Stimulated activated CD8-positive, alpha-beta memory T cell treated with anti-CD3 and anti-CD28 coated beads, Interleukin-7, amount 100 ng/mL, for 48 hours (primary cell): ENCODE results near the gene MMP25.

Experiments
- DNase-seq, 2 donors: peaks; one replicate each; pipeline ENCODE4 v3.0.0-alpha.2; 2020; ENCODE audit warnings: low read depth in 1 of 2; ENCODE audit errors: extremely low read depth in 1 of 2

MMP25 gene

DNA sequence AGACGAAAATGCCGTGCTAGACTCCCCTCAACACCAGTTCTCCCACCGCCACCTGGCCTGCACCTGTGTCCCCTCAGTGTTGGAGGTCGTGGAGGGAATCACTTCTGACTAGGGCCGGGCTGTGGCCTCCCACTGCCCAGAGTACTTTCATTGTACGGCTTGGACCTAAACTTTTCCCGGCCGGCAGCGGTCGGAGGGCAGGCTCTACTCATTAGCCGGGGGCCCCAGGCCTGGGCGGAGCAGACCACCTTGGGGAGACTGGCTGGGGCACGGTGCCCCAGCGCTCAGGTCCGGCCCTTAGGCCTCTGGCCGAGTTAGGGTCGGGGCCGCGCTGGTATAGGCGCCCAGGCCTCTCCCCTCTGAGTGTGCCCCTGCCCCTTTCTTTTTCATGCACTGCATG lies 29.0 kb upstream of the MMP25 start:
- DNase-seq, result no peak

DNA sequence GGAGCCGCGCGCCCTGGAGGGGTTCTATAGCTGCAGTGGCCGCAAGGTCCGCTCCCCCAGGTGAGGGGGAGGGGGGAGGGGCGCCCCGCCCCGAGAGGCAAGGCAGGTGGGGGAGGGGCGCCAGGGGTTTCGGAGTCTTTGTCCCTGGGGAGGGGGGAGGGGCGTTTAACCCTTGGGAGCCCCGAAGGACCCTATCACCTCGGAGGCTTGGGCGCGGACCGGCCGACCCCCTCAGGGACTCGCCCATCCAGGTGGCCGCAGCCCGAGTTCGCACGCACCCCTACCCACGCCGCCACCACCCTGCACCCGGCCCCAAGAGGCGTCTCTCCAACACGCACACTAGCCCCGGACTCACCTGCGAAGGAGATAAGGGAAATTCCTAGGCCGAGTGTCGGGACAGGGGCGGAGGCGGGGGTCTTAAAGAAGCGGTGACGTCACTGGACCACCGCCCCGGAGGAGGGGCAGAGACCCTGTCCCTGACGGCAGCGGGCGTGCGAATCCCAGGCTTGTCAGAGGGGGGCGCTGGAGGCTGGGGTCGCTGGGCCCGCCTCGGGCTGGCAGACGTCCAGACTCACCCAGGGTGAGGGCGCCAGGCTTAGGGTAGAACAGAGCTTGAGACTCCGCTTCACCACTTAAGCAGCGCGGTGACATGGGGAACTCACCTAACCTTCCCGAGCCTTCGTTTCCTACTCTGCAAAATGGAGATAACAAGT lies 28.4 kb upstream of the MMP25 start, which contains the start of gene CLDN6:
Gene CLDN6 (minus strand): TSS at position 390 of the 713 bp plus-strand sequence. CDS start 2,162 bp downstream, outside the sequence.
- no peak for DNase-seq

DNA sequence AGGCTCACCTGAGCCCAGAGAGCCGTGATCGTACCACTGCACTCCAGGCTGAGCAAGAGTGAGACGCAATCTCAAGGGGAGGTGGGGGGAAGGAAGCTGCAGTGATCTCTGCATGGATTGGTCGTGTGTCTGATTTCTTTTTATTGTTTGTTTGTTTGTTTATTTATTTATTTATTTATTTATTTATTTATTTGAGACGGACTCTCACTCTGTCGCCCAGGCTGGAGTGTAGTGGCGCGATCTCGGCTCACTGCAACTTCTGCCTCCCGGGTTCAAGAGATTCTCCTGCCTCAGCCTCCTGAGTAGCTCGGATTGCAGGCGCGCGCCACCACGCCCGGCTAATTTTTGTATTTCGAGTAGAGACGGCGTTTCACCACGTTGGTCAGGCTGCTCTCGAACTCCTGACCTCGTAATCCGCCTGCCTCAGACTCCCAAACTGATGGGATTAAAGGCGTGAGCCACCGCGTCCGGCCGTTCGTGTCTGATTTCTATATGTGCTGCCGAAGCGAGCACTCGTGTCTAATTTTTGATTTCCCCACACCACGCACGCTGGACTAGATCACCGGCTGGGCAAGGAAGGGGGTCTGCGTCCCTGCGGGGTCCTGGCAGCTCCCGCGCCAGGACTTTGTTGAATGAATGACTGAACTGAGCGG lies 26.6 kb upstream of the MMP25 start:
- DNase-seq, result no peak

DNA sequence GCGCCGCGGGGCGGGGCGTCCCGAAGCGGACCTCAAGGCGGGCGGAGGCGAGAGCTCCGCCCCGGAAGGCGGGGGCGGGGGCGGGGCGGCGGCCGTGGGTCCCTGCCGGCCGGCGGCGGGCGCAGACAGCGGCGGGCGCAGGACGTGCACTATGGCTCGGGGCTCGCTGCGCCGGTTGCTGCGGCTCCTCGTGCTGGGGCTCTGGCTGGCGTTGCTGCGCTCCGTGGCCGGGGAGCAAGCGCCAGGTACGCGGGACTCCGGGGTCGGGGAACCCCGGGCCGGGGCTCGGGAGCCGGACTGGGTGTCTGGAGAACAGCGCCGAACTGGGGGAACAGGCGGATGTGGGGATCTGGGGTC lies 26.1 kb upstream of the MMP25 start, which contains the start of gene TNFRSF12A:
Gene TNFRSF12A (plus strand): TSS at position 122 of the 357 bp plus-strand sequence. CDS start 30 bp downstream, at position 152.
- no peak for DNase-seq

DNA sequence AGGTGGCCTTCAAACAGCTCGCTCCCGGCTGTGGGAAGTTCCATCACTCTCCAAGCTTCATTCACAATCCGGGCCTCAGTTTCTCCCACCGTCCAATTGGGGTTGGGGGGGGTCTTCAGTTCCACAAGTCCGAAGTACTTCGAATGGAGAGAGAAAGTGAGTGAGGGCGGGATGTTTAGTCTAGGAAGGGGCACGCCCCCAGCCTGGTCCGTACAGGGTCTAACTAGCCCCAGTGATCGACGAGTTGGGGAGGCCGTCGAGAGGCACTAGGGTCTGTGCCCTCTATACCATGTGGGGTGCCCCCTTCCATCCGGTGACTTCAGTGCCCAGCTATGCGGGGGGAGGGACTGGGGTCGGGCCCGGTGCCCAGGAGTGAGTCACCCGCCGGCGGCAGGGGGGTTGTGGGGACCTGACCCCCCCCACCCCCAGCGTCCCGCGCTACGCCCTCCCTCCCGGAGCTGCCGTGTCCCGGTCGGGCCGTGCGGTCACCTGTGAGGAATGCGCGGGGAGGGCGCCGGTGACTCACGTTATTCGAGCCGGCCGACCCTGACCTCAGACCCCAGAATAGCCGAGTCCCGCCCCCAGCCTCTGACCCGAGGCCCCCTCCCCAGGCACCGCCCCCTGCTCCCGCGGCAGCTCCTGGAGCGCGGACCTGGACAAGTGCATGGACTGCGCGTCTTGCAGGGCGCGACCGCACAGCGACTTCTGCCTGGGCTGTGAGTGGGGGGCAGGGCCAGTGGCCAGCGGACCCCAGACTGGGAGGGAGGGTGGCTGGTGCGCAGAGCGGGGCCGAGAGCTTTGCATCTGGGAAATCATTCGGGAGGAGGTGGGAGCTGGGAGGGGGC lies 25.5 kb upstream of the MMP25 start:
- DNase-seq, result no peak

DNA sequence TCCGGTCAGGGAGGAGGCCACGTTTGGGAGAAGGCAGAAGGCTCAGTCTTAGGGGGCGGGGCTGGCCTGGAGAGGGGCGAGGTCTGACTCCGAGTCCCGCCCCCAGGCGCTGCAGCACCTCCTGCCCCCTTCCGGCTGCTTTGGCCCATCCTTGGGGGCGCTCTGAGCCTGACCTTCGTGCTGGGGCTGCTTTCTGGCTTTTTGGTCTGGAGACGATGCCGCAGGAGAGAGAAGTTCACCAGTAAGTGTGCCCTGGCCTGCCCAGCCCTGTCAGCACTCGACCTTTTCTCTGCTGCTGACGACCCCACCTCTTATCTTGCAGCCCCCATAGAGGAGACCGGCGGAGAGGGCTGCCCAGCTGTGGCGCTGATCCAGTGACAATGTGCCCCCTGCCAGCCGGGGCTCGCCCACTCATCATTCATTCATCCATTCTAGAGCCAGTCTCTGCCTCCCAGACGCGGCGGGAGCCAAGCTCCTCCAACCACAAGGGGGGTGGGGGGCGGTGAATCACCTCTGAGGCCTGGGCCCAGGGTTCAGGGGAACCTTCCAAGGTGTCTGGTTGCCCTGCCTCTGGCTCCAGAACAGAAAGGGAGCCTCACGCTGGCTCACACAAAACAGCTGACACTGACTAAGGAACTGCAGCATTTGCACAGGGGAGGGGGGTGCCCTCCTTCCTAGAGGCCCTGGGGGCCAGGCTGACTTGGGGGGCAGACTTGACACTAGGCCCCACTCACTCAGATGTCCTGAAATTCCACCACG lies 24.7 kb upstream of the MMP25 start:
- peak; percentile 67 to 91 for DNase-seq

DNA sequence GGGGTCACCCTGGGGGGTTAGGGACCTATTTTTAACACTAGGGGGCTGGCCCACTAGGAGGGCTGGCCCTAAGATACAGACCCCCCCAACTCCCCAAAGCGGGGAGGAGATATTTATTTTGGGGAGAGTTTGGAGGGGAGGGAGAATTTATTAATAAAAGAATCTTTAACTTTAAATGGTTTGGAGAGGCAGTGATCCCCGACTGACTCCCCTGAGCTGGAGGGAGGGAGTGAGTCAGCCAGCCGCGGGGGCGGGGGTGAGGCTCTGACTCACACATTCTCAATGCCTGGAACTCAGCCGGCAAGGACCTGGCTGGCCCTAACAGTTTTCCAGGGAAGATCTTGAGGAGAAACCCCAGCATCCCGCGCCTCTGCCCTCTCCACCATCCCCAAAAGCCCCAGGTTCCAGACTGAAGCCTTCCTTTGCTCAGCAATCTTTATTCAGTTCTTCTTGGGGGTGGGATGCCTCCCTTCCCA lies 24.1 kb upstream of the MMP25 start:
- DNase-seq, result peak; percentile 71 to 83

DNA sequence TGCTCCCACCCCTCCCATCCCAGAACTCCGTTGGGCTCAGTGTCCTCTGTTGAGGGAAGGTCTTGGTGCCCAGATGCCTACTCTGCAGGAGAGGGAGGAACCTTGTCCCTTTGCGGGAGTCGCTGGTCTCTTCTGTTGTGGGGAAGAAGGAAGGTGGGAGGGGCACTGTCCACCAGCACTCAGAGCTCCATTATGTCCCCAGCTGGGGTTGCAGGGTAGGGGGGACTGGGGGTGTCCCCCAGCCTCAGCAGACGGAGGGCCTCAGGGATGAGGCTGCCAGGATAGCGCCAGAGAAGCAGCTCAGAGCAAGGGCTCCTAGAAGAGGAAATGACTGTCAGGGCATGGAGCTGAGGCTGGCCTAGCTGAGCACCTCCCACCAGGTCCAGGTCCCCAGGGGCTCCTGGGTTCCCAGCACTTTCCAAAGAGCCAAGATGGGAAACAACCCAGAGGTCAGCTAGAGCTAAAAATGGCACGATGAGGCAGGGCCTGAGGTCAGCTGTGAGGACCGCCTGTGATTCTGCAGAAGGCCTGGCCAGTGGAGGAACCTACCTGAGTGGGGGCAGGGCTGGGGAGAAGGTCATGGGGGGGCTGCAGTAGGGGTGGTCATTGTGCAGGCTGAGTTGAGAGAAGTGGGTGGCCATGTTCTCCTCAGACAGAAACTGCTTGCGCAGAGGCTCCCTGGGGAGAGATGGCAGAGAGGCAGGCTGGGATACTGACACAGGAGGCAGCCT lies 23.5 kb upstream of the MMP25 start:
- DNase-seq, result no peak

DNA sequence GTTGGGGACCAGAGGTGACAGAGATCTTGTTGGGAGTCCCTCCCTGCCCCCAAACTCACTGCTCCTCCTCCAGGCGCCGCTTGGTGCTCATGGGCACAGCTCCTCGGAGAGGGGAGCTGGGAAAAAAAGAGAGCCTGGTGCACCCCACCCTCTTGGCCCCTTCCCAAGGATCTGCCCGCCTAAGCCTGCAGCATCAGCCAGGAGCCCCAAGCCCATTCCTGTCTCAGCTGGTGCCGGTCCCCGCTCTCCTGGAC lies 23.0 kb upstream of the MMP25 start:
- DNase-seq, result no peak

DNA sequence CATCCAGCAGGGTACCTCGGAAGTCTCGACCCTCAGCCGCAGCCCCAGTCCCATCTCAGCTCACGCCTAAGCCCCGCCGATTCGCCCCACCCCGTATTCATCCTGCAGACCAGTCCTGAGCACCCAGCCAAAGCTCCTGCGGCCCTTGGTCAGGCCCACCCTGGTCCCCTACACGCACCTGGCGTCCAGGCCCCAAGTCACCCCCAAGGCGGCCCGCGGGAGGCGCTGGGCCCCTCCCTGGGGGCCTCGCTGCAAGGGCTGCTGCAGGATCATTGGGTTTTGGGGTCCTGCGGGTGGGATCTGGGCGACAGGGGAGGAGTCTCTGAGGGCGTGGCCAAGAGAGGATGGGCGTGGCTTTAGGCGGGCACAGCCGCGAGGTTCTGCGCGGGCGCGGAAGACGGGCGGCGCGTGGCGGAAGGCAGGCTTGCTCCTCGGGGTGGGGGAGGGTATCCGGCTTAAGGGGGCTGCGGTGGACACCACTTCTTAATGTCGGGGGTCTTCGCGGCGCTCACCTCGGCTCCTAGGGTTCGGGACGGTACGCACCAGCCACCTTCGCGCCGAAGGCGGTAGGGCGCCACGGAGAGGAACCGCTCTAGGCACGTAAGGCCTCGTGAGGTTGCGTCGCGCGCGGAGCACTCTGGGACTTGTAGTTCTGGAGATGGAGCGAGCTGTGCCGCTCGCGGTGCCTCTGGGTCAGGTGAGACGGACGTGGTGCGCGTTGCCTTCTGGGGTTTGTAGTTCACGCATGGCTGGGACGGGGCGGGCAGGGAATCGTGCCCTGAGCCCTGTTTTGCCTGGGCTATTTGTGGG lies 22.5 kb upstream of the MMP25 start, which contains the start of the genes HCFC1R1 and THOC6:
Gene HCFC1R1 (minus strand): TSS at position 274 of the 810 bp plus-strand sequence. CDS start 1 bp downstream, at position 273.
Gene THOC6 (plus strand): TSS at position 367 of the 810 bp plus-strand sequence. CDS start 292 bp downstream, at position 659.
- peak; percentile 85 to 95 for DNase-seq

DNA sequence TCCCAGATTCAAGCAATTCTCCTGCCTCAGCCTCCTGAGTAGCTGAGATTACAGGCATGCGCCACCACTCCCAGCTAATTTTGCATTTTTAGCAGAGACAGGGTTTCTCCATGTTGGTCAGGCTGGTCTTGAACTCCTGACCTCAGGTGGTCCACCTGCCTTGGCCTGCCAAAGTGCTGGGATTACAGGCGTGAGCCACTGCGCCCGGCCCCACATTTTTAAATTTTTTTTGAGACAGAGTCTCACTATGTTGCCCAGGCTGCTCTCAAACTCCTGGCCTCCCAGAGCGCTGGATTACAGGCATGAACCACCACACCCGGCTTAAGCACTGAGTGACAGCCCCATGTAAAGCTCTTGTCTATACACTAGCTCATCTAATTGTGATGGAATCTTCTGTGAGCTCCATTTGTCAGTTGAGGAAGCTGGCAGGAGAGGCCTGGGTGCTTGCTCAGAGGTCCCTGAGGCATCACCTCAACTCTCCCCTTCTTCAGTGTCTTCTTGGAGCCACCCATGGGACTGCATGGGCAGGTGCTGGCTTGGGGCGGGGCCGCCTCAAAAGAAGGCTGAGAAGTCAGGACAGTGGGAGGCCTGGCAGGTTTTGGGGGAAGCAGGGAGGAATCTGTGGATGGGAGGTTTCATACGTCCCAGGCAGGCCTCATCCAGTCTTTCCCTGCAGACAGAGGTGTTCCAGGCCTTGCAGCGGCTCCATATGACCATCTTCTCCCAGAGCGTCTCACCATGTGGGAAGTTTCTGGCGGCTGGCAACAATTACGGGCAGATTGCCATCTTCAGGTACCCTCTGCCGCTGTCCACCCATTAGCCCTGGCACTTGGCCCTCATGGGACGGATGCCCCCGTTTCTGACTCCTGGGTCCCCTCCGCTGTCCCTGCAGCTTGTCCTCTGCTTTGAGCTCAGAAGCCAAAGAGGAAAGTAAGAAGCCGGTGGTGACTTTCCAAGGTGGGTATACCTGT lies 21.0 kb upstream of the MMP25 start:
- DNase-seq, result no peak

DNA sequence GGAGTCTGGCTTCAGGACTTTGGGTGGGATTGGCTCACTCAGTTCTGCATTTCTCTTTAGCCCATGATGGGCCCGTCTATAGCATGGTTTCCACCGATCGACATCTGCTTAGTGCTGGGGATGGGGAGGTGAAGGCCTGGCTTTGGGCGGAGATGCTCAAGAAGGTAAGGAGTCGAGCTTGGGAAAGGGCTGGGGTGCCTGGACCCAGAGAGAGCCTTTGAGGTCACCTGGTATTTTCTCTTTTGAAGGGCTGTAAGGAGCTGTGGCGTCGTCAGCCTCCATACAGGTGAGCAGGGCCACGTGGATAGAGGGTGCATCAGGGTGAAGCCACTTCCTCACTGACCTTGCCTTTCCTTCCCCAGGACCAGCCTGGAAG lies 20.4 kb upstream of the MMP25 start:
- DNase-seq, result no peak

DNA sequence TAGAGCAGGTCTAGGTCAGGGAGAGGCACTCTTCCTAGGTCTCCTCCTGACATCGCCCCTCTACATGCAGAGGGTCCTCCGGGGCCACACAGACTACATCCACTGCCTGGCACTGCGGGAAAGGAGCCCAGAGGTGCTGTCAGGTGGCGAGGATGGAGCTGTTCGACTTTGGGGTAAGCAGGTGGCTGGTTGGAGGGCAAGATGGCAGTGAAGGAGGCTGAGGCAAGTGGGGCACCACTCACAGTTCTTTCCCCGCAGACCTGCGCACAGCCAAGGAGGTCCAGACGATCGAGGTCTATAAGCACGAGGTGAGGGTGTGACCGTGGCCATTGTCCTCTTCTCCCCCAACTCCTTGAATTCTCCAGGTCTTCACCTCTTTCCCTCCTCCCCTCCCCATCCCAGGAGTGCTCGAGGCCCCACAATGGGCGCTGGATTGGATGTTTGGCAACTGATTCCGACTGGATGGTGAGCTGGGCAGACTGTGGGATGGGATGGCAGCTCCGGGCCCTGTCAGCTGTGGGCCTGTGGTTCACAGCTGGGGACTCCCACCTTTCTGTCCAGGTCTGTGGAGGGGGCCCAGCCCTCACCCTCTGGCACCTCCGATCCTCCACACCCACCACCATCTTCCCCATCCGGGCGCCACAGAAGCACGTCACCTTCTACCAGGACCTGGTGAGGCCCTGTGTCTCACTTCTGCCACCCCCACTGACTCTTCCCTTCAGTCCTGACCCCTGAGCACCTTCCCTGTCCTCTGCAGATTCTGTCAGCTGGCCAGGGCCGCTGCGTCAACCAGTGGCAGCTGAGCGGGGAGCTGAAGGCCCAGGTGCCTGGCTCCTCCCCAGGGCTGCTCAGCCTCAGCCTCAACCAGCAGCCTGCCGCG lies 19.5 kb upstream of the MMP25 start:
- DNase-seq, result no peak

DNA sequence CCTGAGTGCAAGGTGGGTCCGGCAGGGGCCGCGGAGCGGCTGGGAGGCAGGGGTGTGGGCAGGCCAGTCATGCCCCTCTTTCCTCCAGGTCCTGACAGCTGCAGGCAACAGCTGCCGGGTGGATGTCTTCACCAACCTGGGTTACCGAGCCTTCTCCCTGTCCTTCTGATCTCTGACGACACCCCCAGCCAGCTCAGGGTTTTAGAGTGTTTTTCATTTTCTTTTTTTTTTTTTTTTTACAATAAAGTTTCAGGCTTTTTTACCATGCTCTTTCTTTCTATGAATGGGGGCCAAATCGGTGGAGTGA lies 18.9 kb upstream of the MMP25 start:
- no peak for DNase-seq

DNA sequence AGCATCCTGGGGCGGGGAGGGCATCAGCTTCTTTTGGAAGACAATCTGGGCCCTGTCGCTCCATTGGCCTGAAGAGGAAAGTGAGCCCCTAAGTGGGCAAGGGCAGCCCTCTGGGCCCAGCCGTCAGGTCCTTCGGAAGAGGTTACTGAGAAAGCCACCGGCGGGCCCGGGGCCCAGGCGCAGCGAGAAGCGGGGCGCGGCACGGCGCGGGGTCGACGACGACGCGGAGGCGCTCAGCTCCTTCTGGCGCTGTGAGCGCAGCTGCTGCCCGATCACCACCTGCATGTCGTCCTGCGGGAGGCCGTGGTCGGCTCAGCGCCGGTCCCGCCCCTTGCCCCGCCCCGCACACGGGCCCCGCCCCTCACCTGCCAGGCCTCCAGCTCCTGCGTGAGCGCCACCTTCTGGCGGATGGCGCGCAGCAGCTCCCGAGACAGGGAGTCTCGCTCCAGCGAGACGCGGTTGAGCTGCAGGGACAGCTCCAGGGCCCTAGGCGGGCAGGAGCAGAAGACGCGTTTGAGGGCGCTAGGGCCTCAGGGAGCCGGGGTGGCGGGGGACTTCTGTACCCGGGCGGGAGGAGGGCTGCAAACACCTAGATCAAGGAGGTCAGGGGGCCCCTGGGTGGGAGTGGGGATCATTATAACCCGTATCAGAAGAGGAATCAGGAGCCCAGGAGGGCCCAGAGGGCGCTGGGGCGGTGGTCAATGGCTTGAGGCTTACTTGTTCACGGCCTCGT lies 18.2 kb upstream of the MMP25 start:
- peak; percentile 75 to 80 for DNase-seq

DNA sequence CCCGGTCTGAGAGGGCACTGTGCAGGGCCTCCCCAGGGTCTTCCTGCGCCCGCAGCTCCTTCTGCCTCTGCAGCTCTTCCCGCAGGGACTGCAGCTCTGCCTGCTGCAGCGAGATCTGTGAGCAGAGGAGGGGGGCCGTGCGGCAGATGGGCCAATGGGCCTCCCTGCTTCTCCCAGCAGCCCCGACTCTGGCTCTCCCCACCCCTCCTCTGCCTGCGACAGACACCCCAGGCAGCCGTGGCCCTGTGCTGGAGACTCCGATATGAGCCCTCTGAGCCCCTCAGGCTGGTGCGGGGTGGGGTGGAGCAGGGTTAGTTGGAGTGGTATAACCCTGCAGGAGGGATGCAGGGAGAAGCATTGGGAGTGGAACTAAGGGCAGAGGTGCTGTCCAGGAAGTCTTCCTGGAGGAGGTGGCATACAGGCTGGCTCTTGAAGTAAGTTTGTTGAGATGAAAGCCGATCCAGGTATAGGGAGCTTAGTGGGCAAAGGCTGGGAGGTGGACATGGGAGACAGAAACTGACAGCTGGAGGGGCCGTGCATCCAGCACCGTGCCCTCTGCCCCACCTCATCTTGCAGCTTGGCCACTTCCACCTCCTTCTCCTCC lies 17.5 kb upstream of the MMP25 start:
- no peak for DNase-seq
